Measurements from ENCODE around the gene C2CD4D.

The C2CD4D gene

GRCh38 chr1:151822404-151822803 is 17.2 kb downstream of the C2CD4D start:
- no peak overlapping the region for H3K4me3 ChIP-seq (IDR thresholded peaks at IDR 0.05; ENCODE audit: insufficient read depth, low read depth, low read length)
- H3K27me3 ChIP-seq (ENCODE audit: insufficient read depth, low read depth) = no peaks in the 10 kb centered on the region; the same call in 1 of the 2 replicates
- H3K79me2 ChIP-seq (ENCODE audit: insufficient read depth, low read depth) = no peaks in the 10 kb centered on the region
- TF ChIP-seq, protein P1, sequence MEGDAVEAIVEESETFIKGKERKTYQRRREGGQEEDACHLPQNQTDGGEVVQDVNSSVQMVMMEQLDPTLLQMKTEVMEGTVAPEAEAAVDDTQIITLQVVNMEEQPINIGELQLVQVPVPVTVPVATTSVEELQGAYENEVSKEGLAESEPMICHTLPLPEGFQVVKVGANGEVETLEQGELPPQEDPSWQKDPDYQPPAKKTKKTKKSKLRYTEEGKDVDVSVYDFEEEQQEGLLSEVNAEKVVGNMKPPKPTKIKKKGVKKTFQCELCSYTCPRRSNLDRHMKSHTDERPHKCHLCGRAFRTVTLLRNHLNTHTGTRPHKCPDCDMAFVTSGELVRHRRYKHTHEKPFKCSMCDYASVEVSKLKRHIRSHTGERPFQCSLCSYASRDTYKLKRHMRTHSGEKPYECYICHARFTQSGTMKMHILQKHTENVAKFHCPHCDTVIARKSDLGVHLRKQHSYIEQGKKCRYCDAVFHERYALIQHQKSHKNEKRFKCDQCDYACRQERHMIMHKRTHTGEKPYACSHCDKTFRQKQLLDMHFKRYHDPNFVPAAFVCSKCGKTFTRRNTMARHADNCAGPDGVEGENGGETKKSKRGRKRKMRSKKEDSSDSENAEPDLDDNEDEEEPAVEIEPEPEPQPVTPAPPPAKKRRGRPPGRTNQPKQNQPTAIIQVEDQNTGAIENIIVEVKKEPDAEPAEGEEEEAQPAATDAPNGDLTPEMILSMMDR (conservative IDR thresholded peaks at IDR 0.05; ENCODE audit: low read depth, low read length) = no peak
- H2AFZ ChIP-seq (ENCODE audit: low read depth) = no peak overlapping the region
- peaks cover 10% of the 10 kb centered on the region for H3K4me1 ChIP-seq (ENCODE audit: low read depth, poor library complexity, severe bottlenecking)
- no peaks in the 10 kb centered on the region for H3K36me3 ChIP-seq (ENCODE audit: insufficient read depth)
- H3K9ac ChIP-seq = no peak overlapping the region
- H3K4me2 ChIP-seq = no peak overlapping the region
- no peaks in the 10 kb centered on the region for H4K20me1 ChIP-seq (ENCODE audit: insufficient read depth)
- H3K27ac ChIP-seq = no peak overlapping the region

GRCh38 chr1:151820940-151821339 is 18.7 kb downstream of the C2CD4D start:
- Histone ChIP-seq H4K20me1 (ENCODE audit: insufficient read depth) (no peaks in the 10 kb centered on the region), H3K27me3 (ENCODE audit: insufficient read depth, low read depth) (no peaks in the 10 kb centered on the region; the same call in 1 of the 2 replicates), H3K79me2 (ENCODE audit: insufficient read depth, low read depth) (no peaks in the 10 kb centered on the region), H3K4me1 (ENCODE audit: low read depth, poor library complexity, severe bottlenecking) (peaks cover 25% of the 10 kb centered on the region), H3K36me3 (ENCODE audit: insufficient read depth) (no peaks in the 10 kb centered on the region), H3K4me3 (IDR thresholded peaks at IDR 0.05; ENCODE audit: insufficient read depth, low read depth, low read length) (no peak overlapping the region), H3K4me2 (no peak overlapping the region), H2AFZ (ENCODE audit: low read depth) (no peak overlapping the region), H3K9ac (no peak overlapping the region), H3K27ac (no peak overlapping the region)
- TF ChIP-seq, protein P1 (conservative IDR thresholded peaks at IDR 0.05; ENCODE audit: low read depth, low read length) = no peak

GRCh38 chr1:151819976-151820623 is 19.5 kb downstream of the C2CD4D start:
- Histone ChIP-seq H3K36me3 (ENCODE audit: insufficient read depth) (no peaks in the 10 kb centered on the region), H3K79me2 (ENCODE audit: insufficient read depth, low read depth) (no peaks in the 10 kb centered on the region), H3K4me1 (ENCODE audit: low read depth, poor library complexity, severe bottlenecking) (peaks cover 33% of the 10 kb centered on the region), H3K9ac (no peak overlapping the region), H4K20me1 (ENCODE audit: insufficient read depth) (no peaks in the 10 kb centered on the region), H3K27me3 (ENCODE audit: insufficient read depth, low read depth) (no peaks in the 10 kb centered on the region; the same call in 1 of the 2 replicates), H3K4me2 (no peak overlapping the region), H3K27ac (no peak overlapping the region), H2AFZ (ENCODE audit: low read depth) (no peak overlapping the region), H3K4me3 (IDR thresholded peaks at IDR 0.05; ENCODE audit: insufficient read depth, low read depth, low read length) (no peak overlapping the region)
- TF ChIP-seq, protein P1 (conservative IDR thresholded peaks at IDR 0.05; ENCODE audit: low read depth, low read length) = no peak

- Histone ChIP-seq H3K27me3 (ENCODE audit: insufficient read depth, low read depth) (no peaks in the 10 kb centered on the region; the same call in 1 of the 2 replicates), H3K9ac (no peak overlapping the region), H4K20me1 (ENCODE audit: insufficient read depth) (no peaks in the 10 kb centered on the region), H2AFZ (ENCODE audit: low read depth) (no peak overlapping the region), H3K4me2 (no peak overlapping the region), H3K4me3 (IDR thresholded peaks at IDR 0.05; ENCODE audit: insufficient read depth, low read depth, low read length) (no peak overlapping the region), H3K27ac (no peak overlapping the region), H3K79me2 (ENCODE audit: insufficient read depth, low read depth) (no peaks in the 10 kb centered on the region), H3K36me3 (ENCODE audit: insufficient read depth) (no peaks in the 10 kb centered on the region), H3K4me1 (ENCODE audit: low read depth, poor library complexity, severe bottlenecking) (peaks cover 38% of the 10 kb centered on the region)
- TF ChIP-seq, protein P1 (conservative IDR thresholded peaks at IDR 0.05; ENCODE audit: low read depth, low read length) = no peak
Measured at GRCh38 chr1:151819227-151819835, 20.3 kb downstream of the C2CD4D start.
